SK-N-SH (cell line): ENCODE measurements around the gene CEACAM7.

ENCODE experiments used
- EZH2phosphoT487 ChIP-seq: fragments of 200-600 bp; sonication (generic); IDR thresholded peaks from 2 replicates; pipeline ENCODE4 v1.6.1; 2017; ENCODE audit warnings: low read depth, mixed run types, mild to moderate bottlenecking, antibody characterized with exemption, moderate library complexity, borderline replicate concordance
- FOXM1 ChIP-seq: IDR thresholded peaks from 2 replicates; pipeline ENCODE4 v1.4.0; 2012; ENCODE audit warnings: low read depth, mild to moderate bottlenecking
- GATA2 ChIP-seq: sonication (generic); formaldehyde crosslinking; IDR thresholded peaks from 2 replicates; pipeline ENCODE4 v1.5.0; 2020; ENCODE audit warnings: mild to moderate bottlenecking, missing genetic modification reagents
- JUND ChIP-seq: IDR thresholded peaks from 2 replicates; pipeline ENCODE4 v1.4.0; 2012
- RAD21 ChIP-seq: IDR thresholded peaks from 2 replicates; pipeline ENCODE4 v1.6.1; 2012; ENCODE audit warnings: mild to moderate bottlenecking, low read length
- SIN3A ChIP-seq: IDR thresholded peaks from 2 replicates; pipeline ENCODE4 v1.6.1; 2012; ENCODE audit warnings: low read depth, mild to moderate bottlenecking, low read length, moderate library complexity, borderline replicate concordance
- TAF1 ChIP-seq: IDR thresholded peaks from 2 replicates; pipeline ENCODE4 v1.6.1; 2012; ENCODE audit warnings: low read depth, mild to moderate bottlenecking, low read length, moderate library complexity, borderline replicate concordance
- YY1 ChIP-seq: IDR thresholded peaks from 2 replicates; pipeline ENCODE4 v1.4.0; 2012; ENCODE audit warnings: low read depth, mild to moderate bottlenecking
- TF ChIP-seq, protein P1 (sequence below): fragments of 200-600 bp; sonication (generic); IDR thresholded peaks from 2 replicates; pipeline ENCODE4 v1.6.1; 2017; ENCODE audit warnings: antibody characterized with exemption, mild to moderate bottlenecking, moderate library complexity
- TF ChIP-seq, protein P2 (sequence below): IDR thresholded peaks from 2 replicates; pipeline ENCODE4 v1.4.0; 2012; ENCODE audit warnings: low read depth
- TF ChIP-seq, protein P3 (sequence below): IDR thresholded peaks from 2 replicates; pipeline ENCODE4 v1.6.1; 2012; ENCODE audit warnings: mild to moderate bottlenecking, low read depth, low read length, moderate library complexity
- TF ChIP-seq, protein P4 (sequence below): fragments of 150-350 bp; IDR thresholded peaks from 2 replicates; pipeline ENCODE4 v1.6.1; 2016; ENCODE audit warnings: mild to moderate bottlenecking, low read depth, low read length
- TF ChIP-seq, protein P5 (sequence below): fragments of 150-350 bp; IDR thresholded peaks from 2 replicates; pipeline ENCODE4 v1.6.1; 2017; ENCODE audit warnings: antibody characterized with exemption, low read length, low read depth, borderline replicate concordance

DNA sequence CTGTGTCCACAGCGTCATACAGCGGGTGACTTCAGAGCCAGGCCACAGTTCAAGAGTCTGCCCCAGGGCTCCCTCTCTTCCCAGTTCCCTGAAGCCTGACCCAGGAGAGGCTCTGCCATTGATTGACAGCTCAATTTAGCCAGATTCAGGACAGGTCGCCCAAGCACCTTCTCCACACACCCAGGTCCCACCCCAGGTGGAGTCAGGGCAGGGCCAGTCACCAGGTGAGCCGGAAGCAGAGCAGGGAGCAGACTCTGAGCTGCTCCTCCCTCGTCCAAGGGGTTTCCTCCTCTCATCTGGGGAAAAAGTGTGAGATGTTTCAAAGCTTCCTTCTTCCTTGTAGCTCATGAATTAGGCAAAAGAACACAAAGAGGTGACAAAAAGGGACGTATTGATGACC is 5.6 kb downstream of the CEACAM7 start:
- TF ChIP-seq, protein P1, sequence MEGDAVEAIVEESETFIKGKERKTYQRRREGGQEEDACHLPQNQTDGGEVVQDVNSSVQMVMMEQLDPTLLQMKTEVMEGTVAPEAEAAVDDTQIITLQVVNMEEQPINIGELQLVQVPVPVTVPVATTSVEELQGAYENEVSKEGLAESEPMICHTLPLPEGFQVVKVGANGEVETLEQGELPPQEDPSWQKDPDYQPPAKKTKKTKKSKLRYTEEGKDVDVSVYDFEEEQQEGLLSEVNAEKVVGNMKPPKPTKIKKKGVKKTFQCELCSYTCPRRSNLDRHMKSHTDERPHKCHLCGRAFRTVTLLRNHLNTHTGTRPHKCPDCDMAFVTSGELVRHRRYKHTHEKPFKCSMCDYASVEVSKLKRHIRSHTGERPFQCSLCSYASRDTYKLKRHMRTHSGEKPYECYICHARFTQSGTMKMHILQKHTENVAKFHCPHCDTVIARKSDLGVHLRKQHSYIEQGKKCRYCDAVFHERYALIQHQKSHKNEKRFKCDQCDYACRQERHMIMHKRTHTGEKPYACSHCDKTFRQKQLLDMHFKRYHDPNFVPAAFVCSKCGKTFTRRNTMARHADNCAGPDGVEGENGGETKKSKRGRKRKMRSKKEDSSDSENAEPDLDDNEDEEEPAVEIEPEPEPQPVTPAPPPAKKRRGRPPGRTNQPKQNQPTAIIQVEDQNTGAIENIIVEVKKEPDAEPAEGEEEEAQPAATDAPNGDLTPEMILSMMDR: no peak
- TF ChIP-seq, protein P2, sequence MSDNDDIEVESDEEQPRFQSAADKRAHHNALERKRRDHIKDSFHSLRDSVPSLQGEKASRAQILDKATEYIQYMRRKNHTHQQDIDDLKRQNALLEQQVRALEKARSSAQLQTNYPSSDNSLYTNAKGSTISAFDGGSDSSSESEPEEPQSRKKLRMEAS: no peak
- TF ChIP-seq RAD21 (no peak), TAF1 (no peak), JUND (no peak), GATA2 (CRISPR knock-in tag) (no peak), FOXM1 (no peak), EZH2phosphoT487 (no peak), SIN3A (no peak), YY1 (no peak)
- TF ChIP-seq, protein P3, sequence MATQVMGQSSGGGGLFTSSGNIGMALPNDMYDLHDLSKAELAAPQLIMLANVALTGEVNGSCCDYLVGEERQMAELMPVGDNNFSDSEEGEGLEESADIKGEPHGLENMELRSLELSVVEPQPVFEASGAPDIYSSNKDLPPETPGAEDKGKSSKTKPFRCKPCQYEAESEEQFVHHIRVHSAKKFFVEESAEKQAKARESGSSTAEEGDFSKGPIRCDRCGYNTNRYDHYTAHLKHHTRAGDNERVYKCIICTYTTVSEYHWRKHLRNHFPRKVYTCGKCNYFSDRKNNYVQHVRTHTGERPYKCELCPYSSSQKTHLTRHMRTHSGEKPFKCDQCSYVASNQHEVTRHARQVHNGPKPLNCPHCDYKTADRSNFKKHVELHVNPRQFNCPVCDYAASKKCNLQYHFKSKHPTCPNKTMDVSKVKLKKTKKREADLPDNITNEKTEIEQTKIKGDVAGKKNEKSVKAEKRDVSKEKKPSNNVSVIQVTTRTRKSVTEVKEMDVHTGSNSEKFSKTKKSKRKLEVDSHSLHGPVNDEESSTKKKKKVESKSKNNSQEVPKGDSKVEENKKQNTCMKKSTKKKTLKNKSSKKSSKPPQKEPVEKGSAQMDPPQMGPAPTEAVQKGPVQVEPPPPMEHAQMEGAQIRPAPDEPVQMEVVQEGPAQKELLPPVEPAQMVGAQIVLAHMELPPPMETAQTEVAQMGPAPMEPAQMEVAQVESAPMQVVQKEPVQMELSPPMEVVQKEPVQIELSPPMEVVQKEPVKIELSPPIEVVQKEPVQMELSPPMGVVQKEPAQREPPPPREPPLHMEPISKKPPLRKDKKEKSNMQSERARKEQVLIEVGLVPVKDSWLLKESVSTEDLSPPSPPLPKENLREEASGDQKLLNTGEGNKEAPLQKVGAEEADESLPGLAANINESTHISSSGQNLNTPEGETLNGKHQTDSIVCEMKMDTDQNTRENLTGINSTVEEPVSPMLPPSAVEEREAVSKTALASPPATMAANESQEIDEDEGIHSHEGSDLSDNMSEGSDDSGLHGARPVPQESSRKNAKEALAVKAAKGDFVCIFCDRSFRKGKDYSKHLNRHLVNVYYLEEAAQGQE: no peak
- TF ChIP-seq, protein P4, sequence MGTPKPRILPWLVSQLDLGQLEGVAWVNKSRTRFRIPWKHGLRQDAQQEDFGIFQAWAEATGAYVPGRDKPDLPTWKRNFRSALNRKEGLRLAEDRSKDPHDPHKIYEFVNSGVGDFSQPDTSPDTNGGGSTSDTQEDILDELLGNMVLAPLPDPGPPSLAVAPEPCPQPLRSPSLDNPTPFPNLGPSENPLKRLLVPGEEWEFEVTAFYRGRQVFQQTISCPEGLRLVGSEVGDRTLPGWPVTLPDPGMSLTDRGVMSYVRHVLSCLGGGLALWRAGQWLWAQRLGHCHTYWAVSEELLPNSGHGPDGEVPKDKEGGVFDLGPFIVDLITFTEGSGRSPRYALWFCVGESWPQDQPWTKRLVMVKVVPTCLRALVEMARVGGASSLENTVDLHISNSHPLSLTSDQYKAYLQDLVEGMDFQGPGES: no peak
- TF ChIP-seq, protein P5, sequence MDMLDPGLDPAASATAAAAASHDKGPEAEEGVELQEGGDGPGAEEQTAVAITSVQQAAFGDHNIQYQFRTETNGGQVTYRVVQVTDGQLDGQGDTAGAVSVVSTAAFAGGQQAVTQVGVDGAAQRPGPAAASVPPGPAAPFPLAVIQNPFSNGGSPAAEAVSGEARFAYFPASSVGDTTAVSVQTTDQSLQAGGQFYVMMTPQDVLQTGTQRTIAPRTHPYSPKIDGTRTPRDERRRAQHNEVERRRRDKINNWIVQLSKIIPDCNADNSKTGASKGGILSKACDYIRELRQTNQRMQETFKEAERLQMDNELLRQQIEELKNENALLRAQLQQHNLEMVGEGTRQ: no peak
